Measurements from ENCODE around the gene SVBP.
A peak's percentile ranks its signal among the peaks of the same experiment; 100 is the strongest.

SVBP gene

GRCh38 chr1:42793824-42794223 lies 23.4 kb downstream of the SVBP start:
- no peak overlapping the region for H2BK5ac ChIP-seq (ENCODE audit: low read depth, low read length, poor library complexity, severe bottlenecking)
- no peak overlapping the region for H3K4ac ChIP-seq (ENCODE audit: low read depth in 1 of 2, low read length in 2 of 2)
- H4K91ac ChIP-seq (ENCODE audit: low read length), result no peak overlapping the region
- no peak overlapping the region for H2BK15ac ChIP-seq (ENCODE audit: low read depth, poor library complexity, severe bottlenecking)
- no peaks in the 10 kb centered on the region for H3K36me3 ChIP-seq (ENCODE audit: control insufficient read depth in 1 of 2, insufficient read depth in 2 of 2, low read depth in 1 of 2, low read length in 2 of 2)
- H3K9ac ChIP-seq (ENCODE audit: low read length), result no peak overlapping the region
- no peak for DNase-seq
- H2BK120ac ChIP-seq (ENCODE audit: low read depth, low read length), result no peak overlapping the region
- H2BK12ac ChIP-seq (ENCODE audit: low read length in 2 of 2), result no peak overlapping the region
- H3K4me3 ChIP-seq (ENCODE audit: insufficient read depth in 1 of 2, low read depth in 1 of 2, low read length in 2 of 2), result no peak overlapping the region
- 97% methylated on average over 1 of the region's 2 CpGs for WGBS
- no peak overlapping the region for H4K8ac ChIP-seq (ENCODE audit: low read length)
- H3K18ac ChIP-seq (ENCODE audit: low read depth in 1 of 2, low read length in 2 of 2), result no peak overlapping the region
- peaks cover 0 to 3% of the 10 kb centered on the region in 2 experiments for H3K27me3 ChIP-seq (ENCODE audit: control insufficient read depth in 1 of 2, insufficient read depth in 1 of 2, low read length in 2 of 2)
- no peak overlapping the region for H2AK5ac ChIP-seq (ENCODE audit: low read length, severe bottlenecking)
- H3K23ac ChIP-seq (ENCODE audit: low read length in 2 of 2), result no peak overlapping the region
- H3K27ac ChIP-seq (ENCODE audit: low read length, poor library complexity, severe bottlenecking), result no peak overlapping the region
- H3K9me3 ChIP-seq (ENCODE audit: control insufficient read depth, low read length), result no peaks in the 10 kb centered on the region
- H3K4me2 ChIP-seq (ENCODE audit: low read length, poor library complexity, severe bottlenecking), result no peak overlapping the region
- H3K4me1 ChIP-seq (ENCODE audit: control insufficient read depth, insufficient read depth, low read depth, low read length), result no peaks in the 10 kb centered on the region
- no peak overlapping the region for H3K14ac ChIP-seq (ENCODE audit: low read length in 2 of 2)
- no peak overlapping the region for H2AFZ ChIP-seq (ENCODE audit: low read depth, low read length)
- H3K79me1 ChIP-seq (replicated peaks; ENCODE audit: low read length, poor library complexity, severe bottlenecking), result no peaks in the 10 kb centered on the region

GRCh38 chr1:42788021-42788420 lies 29.2 kb downstream of the SVBP start:
- H4K91ac ChIP-seq (ENCODE audit: low read length), result no peak overlapping the region
- no peak overlapping the region for H2BK5ac ChIP-seq (ENCODE audit: low read depth, low read length, poor library complexity, severe bottlenecking)
- H3K4me2 ChIP-seq (ENCODE audit: low read length, poor library complexity, severe bottlenecking), result no peak overlapping the region
- H3K9ac ChIP-seq (ENCODE audit: low read length), result no peak overlapping the region
- H2BK15ac ChIP-seq (ENCODE audit: low read depth, poor library complexity, severe bottlenecking), result no peak overlapping the region
- H3K4ac ChIP-seq (ENCODE audit: low read depth in 1 of 2, low read length in 2 of 2), result no peak overlapping the region
- no peak overlapping the region for H2AFZ ChIP-seq (ENCODE audit: low read depth, low read length)
- DNase-seq, result no peak
- H3K23ac ChIP-seq (ENCODE audit: low read length in 2 of 2), result no peak overlapping the region
- no peak overlapping the region for H2BK12ac ChIP-seq (ENCODE audit: low read length in 2 of 2)
- H3K9me3 ChIP-seq (ENCODE audit: control insufficient read depth, low read length), result no peaks in the 10 kb centered on the region
- H3K18ac ChIP-seq (ENCODE audit: low read depth in 1 of 2, low read length in 2 of 2), result no peak overlapping the region
- no peak overlapping the region for H4K8ac ChIP-seq (ENCODE audit: low read length)
- no peak overlapping the region for H2AK5ac ChIP-seq (ENCODE audit: low read length, severe bottlenecking)
- no peak overlapping the region for H3K4me3 ChIP-seq (ENCODE audit: insufficient read depth in 1 of 2, low read depth in 1 of 2, low read length in 2 of 2)
- no peaks in the 10 kb centered on the region for H3K79me1 ChIP-seq (replicated peaks; ENCODE audit: low read length, poor library complexity, severe bottlenecking)
- peaks cover 0 to 6% of the 10 kb centered on the region in 2 experiments for H3K27me3 ChIP-seq (ENCODE audit: control insufficient read depth in 1 of 2, insufficient read depth in 1 of 2, low read length in 2 of 2)
- H3K4me1 ChIP-seq (ENCODE audit: control insufficient read depth, insufficient read depth, low read depth, low read length), result no peaks in the 10 kb centered on the region
- H3K36me3 ChIP-seq (ENCODE audit: control insufficient read depth in 1 of 2, insufficient read depth in 2 of 2, low read depth in 1 of 2, low read length in 2 of 2), result peaks cover 7 to 23% of the 10 kb centered on the region in 2 experiments
- 100% methylated on average over 1 of the region's 1 CpG for WGBS
- H3K27ac ChIP-seq (ENCODE audit: low read length, poor library complexity, severe bottlenecking), result no peak overlapping the region
- H3K14ac ChIP-seq (ENCODE audit: low read length in 2 of 2), result no peak overlapping the region
- H2BK120ac ChIP-seq (ENCODE audit: low read depth, low read length), result no peak overlapping the region

GRCh38 chr1:42786097-42786496 lies 31.1 kb downstream of the SVBP start:
- H3K27me3 ChIP-seq (ENCODE audit: control insufficient read depth in 1 of 2, insufficient read depth in 1 of 2, low read length in 2 of 2), result peaks cover 0 to 6% of the 10 kb centered on the region in 2 experiments
- H3K23ac ChIP-seq (ENCODE audit: low read length in 2 of 2), result no peak overlapping the region
- no peak overlapping the region for H4K91ac ChIP-seq (ENCODE audit: low read length)
- H2AFZ ChIP-seq (ENCODE audit: low read depth, low read length), result no peak overlapping the region
- no peak overlapping the region for H3K18ac ChIP-seq (ENCODE audit: low read depth in 1 of 2, low read length in 2 of 2)
- H3K9ac ChIP-seq (ENCODE audit: low read length), result no peak overlapping the region
- no peaks in the 10 kb centered on the region for H3K4me1 ChIP-seq (ENCODE audit: control insufficient read depth, insufficient read depth, low read depth, low read length)
- H2BK12ac ChIP-seq (ENCODE audit: low read length in 2 of 2), result no peak overlapping the region
- H3K79me1 ChIP-seq (replicated peaks; ENCODE audit: low read length, poor library complexity, severe bottlenecking), result peaks cover under 1% of the 10 kb centered on the region
- no peak overlapping the region for H3K4me2 ChIP-seq (ENCODE audit: low read length, poor library complexity, severe bottlenecking)
- over 99% methylated on average over 5 of the region's 5 CpGs for WGBS
- no peak overlapping the region for H4K8ac ChIP-seq (ENCODE audit: low read length)
- no peak overlapping the region for H3K4ac ChIP-seq (ENCODE audit: low read depth in 1 of 2, low read length in 2 of 2)
- H2AK5ac ChIP-seq (ENCODE audit: low read length, severe bottlenecking), result no peak overlapping the region
- no peak for DNase-seq
- H2BK5ac ChIP-seq (ENCODE audit: low read depth, low read length, poor library complexity, severe bottlenecking), result no peak overlapping the region
- no peak overlapping the region for H2BK120ac ChIP-seq (ENCODE audit: low read depth, low read length)
- no peak overlapping the region for H3K14ac ChIP-seq (ENCODE audit: low read length in 2 of 2)
- H2BK15ac ChIP-seq (ENCODE audit: low read depth, poor library complexity, severe bottlenecking), result no peak overlapping the region
- peaks cover 15 to 26% of the 10 kb centered on the region in 2 experiments for H3K36me3 ChIP-seq (ENCODE audit: control insufficient read depth in 1 of 2, insufficient read depth in 2 of 2, low read depth in 1 of 2, low read length in 2 of 2)
- no peak overlapping the region for H3K4me3 ChIP-seq (ENCODE audit: insufficient read depth in 1 of 2, low read depth in 1 of 2, low read length in 2 of 2)
- no peaks in the 10 kb centered on the region for H3K9me3 ChIP-seq (ENCODE audit: control insufficient read depth, low read length)
- no peak overlapping the region for H3K27ac ChIP-seq (ENCODE audit: low read length, poor library complexity, severe bottlenecking)

- Histone ChIP-seq H4K8ac (ENCODE audit: low read length) (no peak within 1 kb of the TSS), H3K4ac (ENCODE audit: low read depth in 1 of 2, low read length in 2 of 2) (no peak within 1 kb of the TSS), H2AK5ac (ENCODE audit: low read length, severe bottlenecking) (no peak within 1 kb of the TSS), H3K36me3 (ENCODE audit: control insufficient read depth in 1 of 2, insufficient read depth in 2 of 2, low read depth in 1 of 2, low read length in 2 of 2) (peaks cover 24 to 26% of the 10 kb centered on the region in 2 experiments), H3K27me3 (ENCODE audit: control insufficient read depth in 1 of 2, insufficient read depth in 1 of 2, low read length in 2 of 2) (peaks cover 0 to 6% of the 10 kb centered on the region in 2 experiments), H3K14ac (ENCODE audit: low read length in 2 of 2) (peak within 1 kb of the TSS in 1 of 2 experiments; percentile 56), H3K4me3 (ENCODE audit: insufficient read depth in 1 of 2, low read depth in 1 of 2, low read length in 2 of 2) (peak within 1 kb of the TSS in 1 of 2 experiments; percentile 73), H3K79me1 (replicated peaks; ENCODE audit: low read length, poor library complexity, severe bottlenecking) (peaks cover 5% of the 10 kb centered on the region), H3K27ac (ENCODE audit: low read length, poor library complexity, severe bottlenecking) (no peak within 1 kb of the TSS), H3K18ac (ENCODE audit: low read depth in 1 of 2, low read length in 2 of 2) (peak within 1 kb of the TSS in 1 of 2 experiments; percentile 52), H3K23ac (ENCODE audit: low read length in 2 of 2) (no peak within 1 kb of the TSS), H4K91ac (ENCODE audit: low read length) (peak within 1 kb of the TSS; percentile 21), H2BK15ac (ENCODE audit: low read depth, poor library complexity, severe bottlenecking) (no peak within 1 kb of the TSS), H3K4me2 (ENCODE audit: low read length, poor library complexity, severe bottlenecking) (no peak within 1 kb of the TSS), H3K9me3 (ENCODE audit: control insufficient read depth, low read length) (no peaks in the 10 kb centered on the region), H2AFZ (ENCODE audit: low read depth, low read length) (no peak within 1 kb of the TSS), H2BK120ac (ENCODE audit: low read depth, low read length) (no peak within 1 kb of the TSS), H3K9ac (ENCODE audit: low read length) (peak within 1 kb of the TSS; percentile 57), H2BK12ac (ENCODE audit: low read length in 2 of 2) (no peak within 1 kb of the TSS), H2BK5ac (ENCODE audit: low read depth, low read length, poor library complexity, severe bottlenecking) (no peak within 1 kb of the TSS), H3K4me1 (ENCODE audit: control insufficient read depth, insufficient read depth, low read depth, low read length) (no peaks in the 10 kb centered on the region)
- 68% methylated on average over 49 of the region's 54 CpGs for WGBS
- DNase-seq, result no peak
Measured at GRCh38 chr1:42784946-42785693, 32.1 kb downstream of the SVBP start, which contains the start of gene TMEM269. TMEM269 (plus strand) TSS chr1:42784991; CDS start chr1:42789894, 4,903 bp downstream.

Measured in mesenchymal stem cell (in vitro differentiated cells and primary cell).